GM10266 (cell line): ENCODE measurements around the gene PPARD.

ENCODE experiments used
- DNase-seq: peaks from one replicate; pipeline ENCODE4 v3.0.0; 2012; ENCODE audit errors: extremely low spot score
- CTCF ChIP-seq: IDR thresholded peaks from 2 replicates; pipeline ENCODE4 v1.5.1; 2012; ENCODE audit warnings: mild to moderate bottlenecking, low read depth; ENCODE audit not compliant: control insufficient read depth, insufficient read depth; ENCODE audit errors: missing control alignments

PPARD gene

GRCh38 chr6:35470663-35471120 is 128.3 kb downstream of the PPARD start:
- no peak for TF ChIP-seq CTCF
- no peak for DNase-seq

DNA sequence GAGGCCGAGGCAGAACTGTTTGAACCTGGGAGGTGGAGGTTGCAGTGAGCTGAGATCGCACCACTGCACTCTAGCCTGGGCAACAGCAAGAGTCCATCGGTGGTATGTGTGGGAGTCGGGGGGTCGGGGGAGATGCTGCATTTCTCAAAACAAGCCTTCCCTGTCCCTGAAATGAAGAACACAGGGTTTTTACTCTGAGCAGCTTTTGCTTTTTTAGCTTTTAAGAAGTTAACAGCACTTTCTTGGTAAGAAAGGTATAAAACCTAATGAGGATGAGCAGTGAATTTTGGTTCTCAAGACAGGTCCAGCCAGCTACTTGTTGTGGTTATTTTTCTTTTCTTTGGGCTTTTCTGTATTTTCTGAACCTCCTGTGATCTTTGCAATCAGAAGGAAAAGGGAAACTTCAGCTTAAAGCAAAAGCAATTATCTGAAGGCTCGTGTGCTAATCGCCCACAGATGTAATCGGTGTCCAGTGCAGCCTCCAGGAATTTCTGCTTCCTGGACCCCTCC is 129.5 kb downstream of the PPARD start:
- no peak for DNase-seq

DNA sequence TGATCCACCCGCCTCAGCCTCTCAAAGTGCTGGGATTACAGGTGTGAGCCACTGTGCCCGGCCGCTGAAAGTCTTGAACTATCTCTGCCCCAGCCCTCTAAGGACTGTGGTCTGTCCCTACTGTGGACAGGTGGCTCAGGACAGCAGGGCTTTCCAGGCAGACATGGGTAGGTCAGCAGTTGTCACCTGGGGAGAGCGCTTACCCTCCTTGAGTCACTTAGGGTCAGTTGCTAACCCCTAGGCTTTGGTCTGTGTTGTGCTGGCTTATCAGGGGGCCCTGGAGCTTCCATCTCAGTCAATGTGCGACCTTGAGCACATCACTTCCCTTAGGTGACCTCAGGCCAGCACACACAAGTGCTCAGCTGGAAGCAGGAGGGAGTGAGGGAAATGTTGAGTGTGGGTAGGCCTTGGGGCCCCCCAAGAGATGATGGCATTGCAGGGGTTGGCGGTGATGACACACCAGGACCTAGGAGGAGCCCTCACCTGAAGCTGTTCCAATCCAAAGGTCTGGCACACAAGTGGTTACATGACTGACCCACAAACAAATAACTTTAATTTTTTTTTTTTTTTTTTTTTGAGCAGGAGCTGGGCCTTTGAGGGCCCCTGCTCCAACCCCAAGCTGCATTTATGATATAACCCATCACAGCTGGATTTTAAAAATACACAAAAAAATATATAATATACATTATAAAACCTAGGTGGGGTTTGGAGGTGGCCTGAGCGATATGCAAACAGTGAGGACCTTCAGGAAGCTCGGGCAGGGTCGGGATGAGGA is 130.9 kb downstream of the PPARD start:
- TF ChIP-seq CTCF, result no peak
- DNase-seq, result no peak

More for the DNA sequence above, 129.5 kb downstream of the PPARD start:
- TF ChIP-seq CTCF, result no peak

GRCh38 chr6:35473850-35474130 is 131.4 kb downstream of the PPARD start:
- DNase-seq, result no peak
- no peak for TF ChIP-seq CTCF

DNA sequence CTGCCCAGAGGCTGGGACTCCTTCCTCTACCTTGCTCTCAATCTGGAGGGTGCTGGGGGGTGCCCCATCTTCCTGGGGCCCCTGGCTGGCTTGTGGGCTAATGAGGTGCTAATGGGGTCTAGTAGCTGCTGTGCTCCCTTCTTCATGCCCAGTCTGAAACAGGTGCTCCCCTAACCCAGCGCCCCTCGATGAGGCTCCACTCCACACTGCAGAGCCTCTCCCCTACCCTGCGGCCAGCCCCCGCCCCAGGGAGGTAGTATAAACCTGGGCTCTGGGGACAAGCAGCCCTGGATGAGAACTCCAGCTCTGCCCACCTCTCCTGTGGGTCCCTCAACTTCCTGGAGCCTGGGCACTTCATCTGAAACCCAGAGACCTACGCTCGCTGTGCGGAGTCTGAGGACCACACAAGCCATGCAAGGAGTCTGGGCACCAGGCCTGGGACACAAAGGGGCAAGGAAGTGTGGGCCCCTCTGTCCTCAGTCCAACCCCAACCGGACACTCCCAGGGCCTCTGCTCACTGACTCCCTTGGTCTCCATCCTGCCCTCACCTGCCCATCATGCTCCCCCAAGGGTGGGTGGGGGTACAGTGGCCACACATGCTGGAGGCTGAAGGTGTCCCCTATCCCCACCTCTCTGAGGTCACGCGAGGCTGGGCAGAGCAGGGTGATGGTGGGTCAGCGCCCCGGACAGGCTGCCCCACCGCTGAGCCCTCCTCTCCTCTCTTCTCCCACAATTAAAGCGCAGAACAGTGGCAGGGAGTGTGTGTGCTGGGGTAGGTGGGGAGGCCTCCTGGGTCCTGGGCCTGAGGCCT is 132.0 kb downstream of the PPARD start:
- no peak for TF ChIP-seq CTCF
- no peak for DNase-seq

DNA sequence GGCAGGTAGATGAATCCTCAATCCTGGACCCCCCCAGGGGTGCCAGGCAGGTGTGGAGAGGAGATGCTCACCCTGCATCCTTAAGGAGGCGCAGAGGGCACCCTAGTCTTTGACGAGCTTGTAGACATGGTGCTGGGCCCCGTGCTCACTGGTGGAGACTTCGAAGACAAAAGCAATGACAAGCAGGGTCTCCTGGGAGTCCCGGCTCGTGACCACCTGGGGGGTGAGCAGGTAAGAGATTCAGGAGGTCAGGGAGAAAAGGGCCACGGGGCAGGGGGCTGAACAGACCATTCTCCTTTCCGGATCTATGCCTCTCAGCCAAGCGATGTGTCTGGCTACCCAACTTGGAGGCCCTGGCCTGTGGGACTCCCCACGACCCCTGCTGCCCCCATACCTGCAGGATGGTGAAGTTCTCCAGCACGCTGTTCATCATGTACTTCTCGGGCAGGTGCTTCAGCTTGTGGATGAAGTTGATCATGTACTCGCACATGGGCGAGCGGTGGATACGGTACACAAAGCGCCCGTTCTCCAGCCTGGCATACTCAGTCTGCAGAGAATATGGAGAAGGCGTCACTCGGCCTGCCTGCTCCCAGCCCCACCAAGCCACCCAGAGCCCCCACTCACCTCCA is 132.7 kb downstream of the PPARD start:
- no peak for TF ChIP-seq CTCF
- DNase-seq, result no peak
